Prostate gland (tissue), 2 donors: ENCODE measurements around the gene ZNF71. TPM values are rescaled to one million over a fixed set of nuclear protein-coding genes. Genes with fewer than 3 reads are reported as not detected.

Experiments used
- DNase-seq: peaks from one replicate; pipeline ENCODE4 v3.0.0-alpha.2; 2019; ENCODE audit warnings: low spot score
- H3K27ac ChIP-seq, 2 donors: fragments of 200-600 bp; sonication (generic); 2 replicates each; pipeline ENCODE4 v1.5.1; 2017 to 2019
- H3K27me3 ChIP-seq: fragments of 200-600 bp; sonication (generic); replicated peaks from 2 replicates; pipeline ENCODE4 v1.5.1; 2019; ENCODE audit not compliant: insufficient read depth
- H3K36me3 ChIP-seq, 2 donors: fragments of 200-600 bp; sonication (generic); 1 replicate in 1 of 2; 2 replicates in 1 of 2; pipeline versions ENCODE4 v1.5.1 to v1.8.1; 2017 to 2019
- H3K4me1 ChIP-seq: fragments of 200-600 bp; sonication (generic); replicated peaks from 2 replicates; pipeline ENCODE4 v1.5.1; 2019
- H3K4me3 ChIP-seq, 2 donors: fragments of 200-600 bp; sonication (generic); 2 replicates each; pipeline ENCODE4 v1.5.1; 2017 to 2019
- H3K9me3 ChIP-seq: fragments of 200-600 bp; sonication (generic); 2 replicates; pipeline ENCODE4 v1.5.1; 2017
- POLR2A ChIP-seq: fragments of 450-650 bp; IDR thresholded peaks from one replicate; pipeline ENCODE4 v1.6.1; 2016; ENCODE audit warnings: antibody characterized with exemption, mild to moderate bottlenecking
- POLR2AphosphoS5 ChIP-seq: sonication (generic); formaldehyde crosslinking; IDR thresholded peaks from one replicate; pipeline ENCODE4 v1.6.1; 2017; ENCODE audit warnings: antibody characterized with exemption
- WGBS: methylation state at CpG from one replicate; pipeline ENCODE4 v1.1.5; 2018; 5-methylcytosine and 5-hydroxymethylcytosine counted together
- intact Hi-C: fragments of 100-400 bp; cut with DNase I; formaldehyde crosslinking; loops from one replicate; pipeline ENCODE4 v1.14.2; 2022
- total RNA-seq, 2 donors: library from RNA; depleted of rRNA; stranded (reverse); fragments of >200 nt; gene quantifications; one replicate each; pipeline ENCODE4 v1.1.0, GENCODE V29; 2016
- TF ChIP-seq, protein P1 (sequence below), 4 experiments: fragments of 200-600 bp in 2 of 4; fragments of 450-650 bp in 2 of 4; sonication (generic) in 2 of 4; IDR thresholded peaks; 1 replicate in 3 of 4; 2 replicates in 1 of 4; pipeline ENCODE4 v1.5.1; 2016 to 2019; ENCODE audit warnings: antibody characterized with exemption in 4 of 4, mild to moderate bottlenecking in 2 of 4, moderate library complexity in 2 of 4

The ZNF71 gene
- total RNA-seq: 10 to 100 TPM; 10.3 to 19.7 TPM

DNA sequence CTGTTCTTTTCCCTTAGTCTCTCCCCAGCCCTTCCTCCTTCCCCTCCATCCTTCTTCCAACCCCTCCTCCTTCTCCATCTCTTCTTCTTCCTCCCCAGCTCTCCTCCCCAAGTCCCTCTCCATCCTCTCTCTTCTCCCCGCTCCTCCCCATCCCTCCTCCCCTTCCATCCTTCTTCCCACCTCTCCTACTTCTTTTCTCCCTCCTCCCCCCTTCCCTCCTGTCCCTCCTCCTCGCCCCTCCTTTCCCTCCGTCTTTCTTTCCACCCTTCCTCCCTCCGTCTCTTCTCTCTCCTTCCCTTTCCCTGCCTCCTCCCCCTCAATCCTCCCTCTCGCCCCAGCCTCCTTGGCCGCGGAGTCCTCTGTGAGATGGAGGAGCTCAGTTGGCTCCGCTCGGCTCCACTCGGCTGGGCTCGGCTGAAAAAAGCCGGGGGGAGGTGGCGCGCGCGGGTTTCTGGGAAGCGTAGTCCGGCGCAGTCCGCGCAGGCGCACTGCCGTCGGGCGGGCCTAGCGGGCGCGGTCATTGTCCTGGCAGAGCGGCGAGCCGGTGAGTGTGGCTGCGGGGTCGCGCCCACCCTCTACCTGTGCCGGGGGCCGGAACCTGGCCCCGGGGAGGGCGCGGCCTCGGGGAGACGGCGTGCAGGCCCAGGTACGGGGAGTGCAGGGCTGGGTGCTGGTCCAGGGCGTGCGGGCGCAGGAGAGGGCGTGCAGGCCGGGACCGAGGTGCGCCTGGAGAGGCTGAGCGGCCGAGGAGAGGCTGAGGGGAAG is at the start of gene ZNF71:
Gene ZNF71 (plus strand): TSS at position 520 of the 765 bp plus-strand sequence. CDS start 6,257 bp downstream, outside the sequence.
- DNase-seq: peak; percentile 79
- Histone ChIP-seq H3K4me1 (no peaks in the 10 kb centered on the region), H3K27ac (peak within 1 kb of the TSS; percentile 47 to 74), H3K4me3 (peak within 1 kb of the TSS; percentile 90 to 93), H3K9me3 (no peaks in the 10 kb centered on the region), H3K36me3 (no peaks in the 10 kb centered on the region), H3K27me3 (no peaks in the 10 kb centered on the region)
- WGBS: 1% methylated on average over 46 of the region's 52 CpGs
- TF ChIP-seq, protein P1, sequence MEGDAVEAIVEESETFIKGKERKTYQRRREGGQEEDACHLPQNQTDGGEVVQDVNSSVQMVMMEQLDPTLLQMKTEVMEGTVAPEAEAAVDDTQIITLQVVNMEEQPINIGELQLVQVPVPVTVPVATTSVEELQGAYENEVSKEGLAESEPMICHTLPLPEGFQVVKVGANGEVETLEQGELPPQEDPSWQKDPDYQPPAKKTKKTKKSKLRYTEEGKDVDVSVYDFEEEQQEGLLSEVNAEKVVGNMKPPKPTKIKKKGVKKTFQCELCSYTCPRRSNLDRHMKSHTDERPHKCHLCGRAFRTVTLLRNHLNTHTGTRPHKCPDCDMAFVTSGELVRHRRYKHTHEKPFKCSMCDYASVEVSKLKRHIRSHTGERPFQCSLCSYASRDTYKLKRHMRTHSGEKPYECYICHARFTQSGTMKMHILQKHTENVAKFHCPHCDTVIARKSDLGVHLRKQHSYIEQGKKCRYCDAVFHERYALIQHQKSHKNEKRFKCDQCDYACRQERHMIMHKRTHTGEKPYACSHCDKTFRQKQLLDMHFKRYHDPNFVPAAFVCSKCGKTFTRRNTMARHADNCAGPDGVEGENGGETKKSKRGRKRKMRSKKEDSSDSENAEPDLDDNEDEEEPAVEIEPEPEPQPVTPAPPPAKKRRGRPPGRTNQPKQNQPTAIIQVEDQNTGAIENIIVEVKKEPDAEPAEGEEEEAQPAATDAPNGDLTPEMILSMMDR (IDR thresholded peaks at IDR 0.05): peak in 1 of 4 experiments; percentile 20
- TF ChIP-seq POLR2AphosphoS5 (peak; percentile 92), POLR2A (no peak)
- intact Hi-C loops: no loop called here

DNA sequence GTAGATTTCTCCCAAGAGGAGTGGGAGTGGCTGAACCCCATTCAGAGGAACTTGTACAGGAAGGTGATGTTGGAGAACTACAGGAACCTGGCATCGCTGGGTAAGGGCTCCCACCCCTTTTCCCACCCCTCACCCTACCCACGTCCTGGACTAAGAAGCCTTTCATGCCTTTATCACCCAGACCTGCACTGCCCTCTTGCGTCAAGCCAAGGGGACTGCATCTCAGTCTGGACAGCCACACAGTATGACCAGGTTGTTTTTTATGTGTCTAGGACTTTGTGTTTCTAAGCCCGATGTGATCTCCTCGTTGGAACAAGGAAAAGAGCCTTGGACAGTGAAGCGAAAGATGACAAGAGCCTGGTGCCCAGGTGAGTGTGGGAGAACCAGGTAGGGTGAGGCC is 47.6 kb upstream of the ZNF71 start:
- 53% methylated on average over 6 of the region's 6 CpGs for WGBS
- Histone ChIP-seq H3K9me3 (peaks cover 4% of the 10 kb centered on the region), H3K4me1 (no peaks in the 10 kb centered on the region), H3K4me3 (no peak overlapping the region), H3K27me3 (no peaks in the 10 kb centered on the region), H3K36me3 (peaks cover 12 to 30% of the 10 kb centered on the region in 2 donors), H3K27ac (no peak overlapping the region)
- TF ChIP-seq POLR2AphosphoS5: no peak
- TF ChIP-seq, protein P1 (IDR thresholded peaks at IDR 0.05): no peak
- no peak for TF ChIP-seq POLR2A
- intact Hi-C loops: no loop called here
- no peak for DNase-seq

DNA sequence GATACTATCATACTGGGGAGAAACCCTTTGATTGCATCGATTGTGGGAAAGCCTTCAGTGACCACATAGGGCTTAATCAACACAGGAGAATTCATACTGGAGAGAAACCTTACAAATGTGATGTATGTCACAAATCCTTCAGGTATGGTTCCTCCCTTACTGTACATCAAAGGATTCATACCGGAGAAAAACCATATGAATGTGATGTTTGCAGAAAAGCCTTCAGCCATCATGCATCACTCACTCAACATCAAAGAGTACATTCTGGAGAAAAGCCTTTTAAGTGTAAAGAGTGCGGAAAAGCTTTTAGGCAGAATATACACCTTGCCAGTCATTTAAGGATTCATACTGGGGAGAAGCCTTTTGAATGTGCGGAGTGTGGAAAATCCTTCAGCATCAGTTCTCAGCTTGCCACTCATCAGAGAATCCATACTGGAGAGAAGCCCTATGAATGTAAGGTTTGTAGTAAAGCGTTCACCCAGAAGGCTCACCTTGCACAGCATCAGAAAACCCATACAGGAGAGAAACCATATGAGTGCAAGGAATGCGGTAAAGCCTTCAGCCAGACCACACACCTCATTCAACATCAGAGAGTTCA is 40.7 kb upstream of the ZNF71 start:
- H3K36me3 ChIP-seq: peaks cover 12 to 26% of the 10 kb centered on the region in 2 donors
- H3K4me1 ChIP-seq: no peaks in the 10 kb centered on the region
- H3K27me3 ChIP-seq: no peaks in the 10 kb centered on the region
- WGBS: 91% methylated on average over 6 of the region's 6 CpGs
- TF ChIP-seq POLR2AphosphoS5: no peak
- TF ChIP-seq, protein P1 (IDR thresholded peaks at IDR 0.05): no peak
- TF ChIP-seq POLR2A: no peak
- intact Hi-C loops: no loop called here
- no peak for DNase-seq
- H3K9me3 ChIP-seq: peaks cover 14% of the 10 kb centered on the region
- H3K27ac ChIP-seq: no peak overlapping the region
- H3K4me3 ChIP-seq: no peak overlapping the region

DNA sequence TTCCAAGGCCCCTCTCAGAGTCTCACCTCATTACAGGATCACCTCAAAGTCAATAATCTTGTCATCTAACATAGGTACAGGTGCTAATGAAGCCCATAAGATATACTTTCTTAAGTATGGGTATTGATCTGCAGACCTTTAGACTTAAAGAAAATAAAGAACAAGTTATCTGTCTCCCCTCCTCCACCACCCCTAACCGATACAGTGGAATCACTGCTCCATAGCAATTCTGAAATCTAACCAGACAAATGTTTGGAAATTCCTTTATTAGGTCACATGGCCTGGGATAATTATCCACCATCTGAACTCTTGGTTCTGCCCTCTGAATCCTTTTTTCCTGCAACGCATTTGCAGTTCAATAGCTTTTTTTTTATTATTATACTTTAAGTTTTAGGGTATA is 32.3 kb upstream of the ZNF71 start:
- H3K27ac ChIP-seq: no peak overlapping the region
- TF ChIP-seq POLR2A (no peak), POLR2AphosphoS5 (no peak)
- TF ChIP-seq, protein P1 (IDR thresholded peaks at IDR 0.05): no peak
- H3K9me3 ChIP-seq: peaks cover 14% of the 10 kb centered on the region
- H3K36me3 ChIP-seq: no peaks in the 10 kb centered on the region
- no peak for DNase-seq
- 97% methylated on average over 2 of the region's 2 CpGs for WGBS
- no peaks in the 10 kb centered on the region for H3K27me3 ChIP-seq
- H3K4me1 ChIP-seq: no peaks in the 10 kb centered on the region
- intact Hi-C loops: no loop called here
- H3K4me3 ChIP-seq: no peak overlapping the region
